GM19397 (cell line): ENCODE measurements around the gene PFKL.

Source experiments
- ATAC-seq: cut with Tn5 transposase; IDR thresholded peaks from one replicate; pipeline ENCODE4 v1.9.1; 2021; ENCODE audit warnings: mild to moderate bottlenecking, moderate library complexity; ENCODE audit not compliant: unreplicated experiment

The PFKL gene

DNA sequence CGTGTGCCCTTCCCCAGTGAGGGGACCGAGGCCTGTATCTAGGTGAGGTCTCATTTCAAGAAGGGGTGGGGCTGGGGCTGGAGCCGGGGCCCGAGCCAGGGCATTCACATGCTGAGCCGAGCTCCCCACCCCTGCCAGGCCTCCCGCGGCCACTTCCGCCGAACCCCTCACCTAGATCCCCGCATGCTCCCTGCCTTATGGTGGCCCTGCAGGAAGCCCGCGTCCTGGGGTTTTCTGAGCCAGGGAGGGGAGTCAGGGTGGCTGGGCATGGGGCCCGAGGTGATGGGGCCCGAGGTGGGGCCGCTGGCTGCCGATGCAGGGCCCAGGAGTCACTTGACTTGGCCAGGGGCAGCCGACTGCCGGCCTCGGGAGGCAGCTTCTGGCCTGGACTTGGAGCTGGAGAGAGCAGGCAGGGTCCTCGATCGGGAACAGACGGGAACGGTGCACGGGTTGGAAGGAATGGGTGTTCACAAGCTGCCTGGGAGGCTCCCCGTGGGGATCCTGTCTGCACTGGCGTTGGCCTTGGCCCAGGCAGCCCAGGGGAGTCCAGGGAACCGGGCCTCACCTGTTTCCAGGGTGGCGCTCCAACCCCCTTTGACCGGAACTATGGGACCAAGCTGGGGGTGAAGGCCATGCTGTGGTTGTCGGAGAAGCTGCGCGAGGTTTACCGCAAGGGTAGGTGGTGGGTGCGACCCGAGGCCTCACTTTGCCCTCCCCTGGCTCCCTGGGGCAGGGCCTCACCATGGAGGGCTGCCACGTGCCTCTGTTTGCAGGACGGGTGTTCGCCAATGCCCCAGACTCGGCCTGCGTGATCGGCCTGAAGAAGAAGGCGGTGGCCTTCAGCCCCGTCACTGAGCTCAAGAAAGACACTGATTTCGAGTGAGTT is 25.8 kb downstream of the PFKL start:
- no peak for ATAC-seq

DNA sequence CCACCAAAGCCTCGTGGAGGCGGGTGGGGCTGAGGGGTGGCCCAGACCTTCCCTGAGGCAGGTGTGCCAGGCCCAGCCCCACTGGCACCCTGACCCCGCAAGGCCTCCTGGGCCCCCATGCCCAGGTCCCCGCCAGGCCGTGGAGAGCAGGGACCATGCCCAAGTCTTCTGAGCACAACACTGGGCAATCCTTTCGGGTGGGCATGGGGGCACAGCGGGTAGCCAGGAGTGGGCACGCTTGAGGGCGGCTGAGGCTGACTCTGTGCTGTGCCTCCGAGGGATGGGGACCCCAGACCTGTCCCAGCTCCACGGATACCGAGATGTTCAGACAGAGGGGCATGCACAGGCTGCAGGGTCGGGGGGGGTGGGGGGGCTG is 26.4 kb downstream of the PFKL start:
- no peak for ATAC-seq

DNA sequence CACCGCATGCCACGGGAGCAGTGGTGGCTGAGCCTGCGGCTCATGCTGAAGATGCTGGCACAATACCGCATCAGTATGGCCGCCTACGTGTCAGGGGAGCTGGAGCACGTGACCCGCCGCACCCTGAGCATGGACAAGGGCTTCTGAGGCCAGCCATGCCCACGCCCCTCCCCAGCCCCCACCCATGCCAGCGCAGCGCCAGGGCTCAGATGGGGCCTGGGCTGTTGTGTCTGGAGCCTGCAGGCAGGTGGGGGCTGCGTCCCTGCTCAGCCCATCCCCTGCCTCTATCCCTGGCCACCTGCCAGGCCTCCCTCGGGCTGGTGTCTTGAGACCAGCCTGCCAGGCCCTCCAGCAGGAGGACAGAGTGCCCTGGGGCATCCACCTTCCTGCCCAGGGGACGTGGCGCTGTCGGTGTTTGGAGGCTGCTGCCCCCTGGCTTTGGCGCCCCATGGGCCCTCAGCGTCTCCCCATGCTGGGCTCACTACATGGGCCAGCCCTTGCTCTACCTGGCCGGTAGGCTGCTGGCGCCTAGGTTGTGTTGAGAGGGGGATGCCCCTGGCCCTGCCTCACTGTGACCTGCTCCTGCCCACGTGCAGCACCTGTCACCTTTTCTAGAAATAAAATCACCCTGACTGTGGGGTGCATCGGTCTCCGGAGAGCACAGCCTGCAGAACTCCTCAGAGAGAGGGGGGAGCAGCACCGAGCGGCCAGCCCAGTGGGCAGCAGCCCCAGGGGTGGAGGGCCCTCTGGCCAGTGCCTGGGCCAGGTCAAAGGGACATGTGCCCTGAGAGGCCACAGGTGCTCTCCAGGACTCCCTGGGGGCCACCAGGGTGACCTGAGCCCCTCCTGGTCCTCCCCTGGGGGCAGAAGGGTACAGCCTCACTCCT is 27.1 kb downstream of the PFKL start:
- ATAC-seq, result no peak

- no peak for ATAC-seq
Observed at GRCh38 chr21:44327603-44327974, 27.7 kb downstream of the PFKL start.

- no peak for ATAC-seq
Observed at GRCh38 chr21:44328242-44328895, 28.5 kb downstream of the PFKL start.

DNA sequence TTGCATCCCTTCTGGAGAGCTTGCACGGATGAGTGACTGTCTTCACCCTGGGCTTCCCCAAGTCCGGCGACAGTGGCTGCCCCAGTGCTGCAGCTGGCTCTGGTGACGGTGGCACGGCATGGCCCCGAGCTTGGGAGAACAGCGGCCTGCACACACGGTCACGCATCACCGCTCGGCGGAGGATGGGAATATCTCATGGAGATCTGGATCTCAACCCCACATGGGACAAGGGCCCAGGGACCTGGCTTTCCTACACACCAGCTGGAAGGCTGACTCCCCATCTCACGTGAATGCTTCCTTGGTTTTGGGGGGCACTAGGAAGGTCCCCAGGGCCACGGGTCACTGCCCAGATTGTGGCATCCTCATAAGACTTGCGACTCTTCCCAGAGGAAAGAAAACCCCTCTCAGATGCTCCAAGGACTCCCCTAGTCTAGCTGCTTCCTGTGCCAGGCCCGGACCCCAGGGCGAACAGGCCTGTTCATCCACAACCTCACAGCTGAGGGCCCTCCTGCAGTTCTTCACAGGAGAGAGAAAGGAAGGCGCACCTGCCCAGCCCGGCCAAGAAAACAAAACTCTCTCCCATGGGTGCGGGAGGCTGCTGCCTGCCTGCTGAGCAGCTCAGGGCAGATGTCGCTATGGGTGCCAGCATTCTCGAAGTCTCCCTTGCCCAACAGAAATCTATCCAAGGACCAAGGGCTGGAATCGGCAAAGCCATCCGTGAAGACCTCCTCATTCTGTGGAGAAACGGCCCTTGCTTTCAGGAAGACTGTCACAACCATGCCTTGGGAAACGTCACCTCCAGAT is 29.4 kb downstream of the PFKL start:
- ATAC-seq, result no peak

DNA sequence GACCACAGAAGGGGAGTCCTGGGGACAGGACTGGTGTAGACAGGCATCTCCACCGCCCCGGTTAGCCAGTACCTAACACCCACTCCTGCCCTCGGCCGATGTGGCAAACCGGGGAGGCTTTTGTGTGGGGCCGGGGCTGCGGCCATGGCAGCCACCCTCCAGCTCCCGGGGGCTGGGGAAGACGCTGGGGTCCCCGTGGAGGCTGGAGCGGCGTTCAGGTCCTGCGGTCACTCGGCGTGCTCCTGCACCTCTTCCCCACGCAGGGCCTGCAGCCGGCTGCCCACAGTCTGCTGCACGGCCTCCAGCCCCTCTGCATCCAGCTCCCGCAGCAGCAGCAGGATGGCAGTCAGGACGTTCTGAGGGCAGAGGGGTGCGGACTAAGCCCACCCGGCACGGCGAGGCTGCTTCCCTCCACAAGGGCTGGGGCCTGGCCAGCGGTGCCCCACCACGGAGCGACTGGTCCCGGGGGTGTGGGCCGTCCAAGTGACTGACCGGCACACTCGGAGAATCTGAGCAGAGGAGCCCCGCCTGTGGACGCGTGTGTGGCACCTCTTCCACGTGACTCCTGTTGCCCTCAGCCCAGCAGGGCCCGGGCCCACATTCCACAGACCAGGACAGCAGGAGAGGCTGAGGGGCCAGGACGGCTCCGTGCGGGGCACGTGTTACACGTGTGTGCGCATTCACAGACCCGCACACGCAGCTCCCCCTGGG is 30.3 kb downstream of the PFKL start:
- no peak for ATAC-seq

DNA sequence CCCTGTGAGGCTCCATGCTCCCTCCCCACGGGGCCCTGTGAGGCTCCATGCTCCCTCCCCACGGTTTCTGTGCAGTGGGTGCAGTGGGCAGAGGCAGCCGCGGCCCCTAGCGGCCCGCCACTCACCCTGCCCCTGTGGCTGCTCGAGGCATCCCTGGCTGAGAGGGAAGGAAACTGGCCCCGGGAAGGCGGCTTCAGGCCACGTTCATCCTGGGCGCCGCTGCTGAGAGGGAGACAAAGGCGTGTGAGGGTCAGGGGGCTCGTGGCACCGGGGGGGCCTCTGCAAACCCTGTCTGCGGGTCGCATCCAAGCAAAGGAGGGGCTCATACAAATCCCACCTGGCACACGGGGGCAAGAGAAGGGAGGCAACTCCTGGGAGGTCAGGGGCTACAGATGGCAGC is 30.8 kb downstream of the PFKL start:
- no peak for ATAC-seq

GRCh38 chr21:44331209-44331608 is 31.4 kb downstream of the PFKL start:
- no peak for ATAC-seq

GRCh38 chr21:44331650-44332307 is 31.9 kb downstream of the PFKL start:
- no peak for ATAC-seq

DNA sequence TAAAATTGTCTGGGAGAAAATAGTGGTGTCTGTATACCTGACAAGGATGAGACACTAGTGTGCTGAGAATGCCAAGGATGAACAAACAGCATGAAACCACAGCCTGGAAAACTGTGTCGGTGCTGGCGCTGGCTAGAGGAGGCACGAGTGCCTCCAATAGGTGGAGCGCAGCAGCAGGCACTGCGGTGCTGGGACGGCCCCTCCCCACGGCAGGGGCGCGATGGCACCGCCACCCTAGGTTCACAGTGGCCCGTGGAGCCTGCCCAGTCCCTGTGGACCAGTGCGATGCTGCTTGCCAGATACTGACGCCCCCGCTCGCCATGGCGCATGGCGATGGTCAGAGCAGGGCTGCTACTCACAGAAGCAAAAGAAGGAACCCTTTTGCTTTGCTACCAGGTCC is 32.5 kb downstream of the PFKL start:
- ATAC-seq, result no peak

DNA sequence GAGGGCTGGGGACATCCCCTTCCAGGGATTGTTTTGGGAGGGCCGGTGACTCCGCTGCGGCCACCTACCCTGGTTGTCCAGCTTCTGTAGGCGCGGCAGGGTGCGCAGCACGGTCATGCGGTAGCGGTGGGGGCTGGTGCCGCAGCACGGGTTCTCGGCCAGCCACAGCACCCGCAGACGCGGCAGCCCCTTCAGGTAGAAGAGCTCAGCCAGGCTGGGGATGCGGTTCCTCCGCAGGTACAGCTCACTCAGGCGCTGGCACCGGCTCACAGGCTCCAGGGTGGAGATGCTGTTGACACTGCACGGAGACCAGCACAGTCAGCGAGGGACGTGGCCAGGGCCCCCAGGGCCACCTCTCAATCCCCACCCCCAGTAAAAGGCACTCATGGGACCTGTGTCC is 33.1 kb downstream of the PFKL start:
- no peak for ATAC-seq

DNA sequence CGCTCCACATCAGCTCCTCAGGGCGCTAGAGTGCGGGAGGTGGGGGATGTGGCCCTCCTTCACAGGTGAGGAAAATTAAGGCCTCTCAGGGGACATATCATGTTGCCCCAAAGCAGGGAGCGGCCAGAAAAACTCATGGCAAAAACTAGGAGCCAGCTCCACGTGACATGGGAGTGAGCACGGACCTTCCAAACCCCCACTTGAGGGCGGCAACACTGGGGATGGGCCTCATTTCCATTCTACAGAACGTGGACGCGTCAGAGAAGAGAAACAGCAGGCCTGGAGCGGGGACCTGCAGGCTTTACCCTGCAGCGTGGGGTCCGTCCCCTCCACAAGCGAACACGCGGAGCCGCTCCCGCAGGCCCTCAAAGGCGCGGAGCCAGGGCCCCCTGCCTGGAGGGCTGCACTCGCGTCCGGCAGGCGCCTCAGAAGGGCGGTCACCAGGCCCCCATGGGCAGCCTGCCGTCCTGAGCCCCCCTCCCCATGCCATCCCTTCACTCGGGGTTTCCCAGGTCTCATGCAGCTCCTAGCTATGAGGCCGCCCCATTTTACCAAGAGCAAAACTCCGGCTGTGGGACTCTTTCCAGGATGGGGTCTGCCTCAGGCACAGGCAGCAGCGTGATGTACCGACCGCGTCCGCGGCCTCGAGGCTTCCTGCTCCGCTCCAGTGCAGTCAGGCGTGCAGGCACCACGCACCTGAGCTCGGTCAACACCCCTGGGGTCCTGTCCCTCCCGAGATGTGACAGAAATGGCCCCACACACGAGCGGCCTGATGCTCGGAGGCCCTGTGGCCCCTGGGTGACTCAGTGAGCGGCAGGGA is 33.9 kb downstream of the PFKL start:
- ATAC-seq, result no peak

DNA sequence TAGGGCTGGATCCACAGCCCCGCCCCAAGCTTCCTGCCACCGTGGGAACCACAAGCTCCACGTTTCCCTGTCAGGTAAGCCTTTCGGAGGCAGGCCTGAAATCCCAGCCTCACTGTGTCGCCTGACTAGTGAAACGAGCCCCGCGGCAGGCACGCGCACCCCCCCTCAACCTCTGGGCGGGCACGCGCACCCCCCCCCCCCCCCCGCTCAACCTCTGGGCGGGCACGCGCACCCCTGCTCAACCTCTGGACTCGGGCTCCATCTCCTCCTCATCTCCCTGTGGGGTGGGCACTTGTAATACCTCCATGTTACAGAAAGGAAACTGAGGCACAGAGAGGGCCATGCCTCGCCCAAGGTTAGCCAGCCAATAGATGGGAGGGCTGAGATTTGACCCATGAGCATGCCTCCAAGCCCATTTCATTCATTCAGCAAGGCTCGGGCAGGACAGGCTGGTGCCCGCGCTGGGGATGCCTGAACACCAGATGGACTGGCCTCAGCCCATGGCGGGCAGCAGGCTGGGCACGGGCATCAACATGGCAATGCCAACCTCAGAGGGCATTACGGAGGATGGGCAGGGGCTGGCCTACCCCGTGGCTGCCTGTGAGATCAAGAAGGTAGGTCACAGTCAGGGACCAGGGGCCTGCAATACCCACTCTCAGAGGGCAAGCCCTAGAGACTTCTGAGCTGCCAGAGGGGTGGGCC is 34.6 kb downstream of the PFKL start:
- no peak for ATAC-seq

DNA sequence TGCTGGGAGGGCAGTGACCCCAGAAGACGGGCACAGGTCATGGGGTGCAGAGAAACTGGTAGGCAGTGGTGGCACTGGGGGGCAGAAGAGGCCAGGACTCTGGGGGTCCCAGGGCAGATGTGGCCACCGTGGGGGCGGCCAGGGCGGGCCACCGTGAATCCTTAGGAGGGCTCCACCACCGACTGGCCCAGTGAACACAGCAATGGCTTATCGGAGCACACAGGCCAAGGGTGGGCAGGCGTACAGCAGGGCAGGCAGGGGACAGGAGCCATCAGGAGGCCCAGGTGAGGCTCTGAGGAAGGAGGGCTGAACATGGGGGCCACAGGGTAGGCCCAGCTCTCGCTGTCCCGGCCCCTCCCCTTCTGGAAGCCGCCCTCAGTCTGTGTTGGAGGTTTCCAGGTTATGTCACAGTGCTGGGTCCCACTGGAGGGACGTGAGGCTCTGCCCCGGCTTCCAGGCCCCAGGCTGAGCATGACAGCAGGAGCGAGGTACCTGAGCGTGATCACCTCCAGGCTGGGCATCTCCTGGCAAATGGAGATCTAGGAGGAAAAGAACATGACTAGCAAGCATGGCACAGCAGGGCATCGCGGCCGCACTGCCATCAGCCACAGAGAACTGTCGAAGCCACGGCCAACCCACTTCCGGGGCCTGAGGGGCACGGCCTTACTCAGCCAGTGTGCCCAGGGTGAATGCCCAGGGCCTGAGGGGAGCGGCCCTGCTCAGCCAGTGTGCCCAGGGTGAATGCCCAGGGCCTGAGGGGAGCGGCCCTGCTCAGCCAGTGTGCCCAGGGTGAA is 35.6 kb downstream of the PFKL start:
- ATAC-seq, result no peak

DNA sequence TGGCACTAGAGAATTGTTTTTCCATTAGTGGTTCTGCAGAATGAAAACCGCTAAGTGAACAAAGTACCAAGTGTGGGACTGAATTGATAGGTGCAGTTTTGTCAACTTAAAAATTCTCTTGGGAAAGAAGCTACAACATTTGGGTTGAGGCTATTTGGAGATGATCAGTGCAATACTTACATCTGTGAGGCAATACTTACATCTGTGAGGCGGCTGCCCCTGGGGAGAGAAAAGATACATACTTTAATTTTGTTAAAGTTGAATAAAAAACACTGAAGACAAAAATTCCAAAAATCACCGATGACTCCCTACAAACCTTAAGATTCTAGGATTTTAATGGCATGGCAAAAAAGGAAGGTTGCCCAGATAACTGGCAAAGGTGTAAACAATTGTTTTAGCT is 37.6 kb downstream of the PFKL start:
- ATAC-seq, result no peak
